ENCODE measurements around the gene TOMM70.

DNA sequence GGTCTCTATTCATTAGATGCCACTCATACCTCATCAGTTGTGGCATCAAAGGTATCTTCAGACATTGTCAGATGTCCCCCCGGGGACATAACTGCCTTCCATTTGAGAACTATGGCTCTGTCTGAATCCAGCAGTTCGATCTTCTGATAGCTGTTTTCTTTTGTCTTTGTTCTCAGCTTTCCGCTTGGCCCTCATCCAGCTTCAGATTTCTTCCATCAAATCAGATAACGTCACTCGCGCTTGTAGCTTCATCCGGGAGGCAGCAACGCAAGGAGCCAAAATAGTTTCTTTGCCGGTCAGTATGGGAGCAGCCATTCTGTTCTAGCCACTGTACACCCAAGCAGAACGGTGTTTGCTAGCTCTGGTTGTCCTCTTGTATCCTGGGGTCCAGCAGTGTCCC lies 62.0 kb downstream of the TOMM70 start:
- no peak for TF ChIP-seq EZH2 (IDR thresholded peaks at IDR 0.05; ENCODE audit: borderline replicate concordance, low read length)
- TF ChIP-seq, protein P1, sequence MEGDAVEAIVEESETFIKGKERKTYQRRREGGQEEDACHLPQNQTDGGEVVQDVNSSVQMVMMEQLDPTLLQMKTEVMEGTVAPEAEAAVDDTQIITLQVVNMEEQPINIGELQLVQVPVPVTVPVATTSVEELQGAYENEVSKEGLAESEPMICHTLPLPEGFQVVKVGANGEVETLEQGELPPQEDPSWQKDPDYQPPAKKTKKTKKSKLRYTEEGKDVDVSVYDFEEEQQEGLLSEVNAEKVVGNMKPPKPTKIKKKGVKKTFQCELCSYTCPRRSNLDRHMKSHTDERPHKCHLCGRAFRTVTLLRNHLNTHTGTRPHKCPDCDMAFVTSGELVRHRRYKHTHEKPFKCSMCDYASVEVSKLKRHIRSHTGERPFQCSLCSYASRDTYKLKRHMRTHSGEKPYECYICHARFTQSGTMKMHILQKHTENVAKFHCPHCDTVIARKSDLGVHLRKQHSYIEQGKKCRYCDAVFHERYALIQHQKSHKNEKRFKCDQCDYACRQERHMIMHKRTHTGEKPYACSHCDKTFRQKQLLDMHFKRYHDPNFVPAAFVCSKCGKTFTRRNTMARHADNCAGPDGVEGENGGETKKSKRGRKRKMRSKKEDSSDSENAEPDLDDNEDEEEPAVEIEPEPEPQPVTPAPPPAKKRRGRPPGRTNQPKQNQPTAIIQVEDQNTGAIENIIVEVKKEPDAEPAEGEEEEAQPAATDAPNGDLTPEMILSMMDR (IDR thresholded peaks at IDR 0.05; ENCODE audit: low read length): no peak
